Activated CD8-positive, alpha-beta memory T cell treated with anti-CD3 and anti-CD28 coated beads, Interleukin-2, amount 10 ng/mL, durations not matched to agents 7 days and 5 days (primary cell): ENCODE results near the gene ARL5A. TPM values are rescaled to one million over a fixed set of nuclear protein-coding genes. Genes with fewer than 3 reads are reported as not detected.
A peak's percentile ranks its signal among the peaks of the same experiment; 100 is the strongest.
"Not testable (repeated sequence)": the region's sequence is repeated elsewhere in the genome, so short reads cannot be mapped to it uniquely, and the experiment has no call there.

ENCODE experiments used
- ATAC-seq: fragments of 150-1000 bp; cut with Tn5 transposase; one replicate; pipeline ENCODE4 v1.10.0; 2021; ENCODE audit warnings: moderate library complexity
- CTCF ChIA-PET: fragments of 350-600 bp; sonication (Branson Sonifier 250); formaldehyde crosslinking; loops from one replicate; lab custom pipeline; 2021; ENCODE audit warnings: antibody characterized with exemption; lab: Charles Lee
- DNase-seq: peaks from one replicate; pipeline ENCODE4 v3.0.0-alpha.2; 2020
- H3K27ac Mint-ChIP-seq: one replicate; pipeline ENCODE4 v1.8.0; 2021; ENCODE audit warnings: mild to moderate bottlenecking, mixed read lengths
- H3K27me3 Mint-ChIP-seq: one replicate; pipeline ENCODE4 v1.8.0; 2021; ENCODE audit warnings: mixed read lengths
- H3K36me3 Mint-ChIP-seq: one replicate; pipeline ENCODE4 v1.8.0; 2021; ENCODE audit warnings: mild to moderate bottlenecking, mixed read lengths
- H3K4me1 Mint-ChIP-seq: one replicate; pipeline ENCODE4 v1.8.0; 2021; ENCODE audit warnings: mixed read lengths
- H3K4me3 Mint-ChIP-seq: one replicate; pipeline ENCODE4 v1.8.0; 2021; ENCODE audit warnings: mild to moderate bottlenecking, moderate library complexity, mixed read lengths
- H3K9me3 Mint-ChIP-seq: one replicate; pipeline ENCODE4 v1.8.0; 2022; ENCODE audit warnings: low read depth, mixed read lengths
- total RNA-seq, 2 experiments: library from RNA; stranded (reverse); gene quantifications; one replicate each; pipeline ENCODE4 v1.2.3, GENCODE V29; 2021

ARL5A gene, protein sequence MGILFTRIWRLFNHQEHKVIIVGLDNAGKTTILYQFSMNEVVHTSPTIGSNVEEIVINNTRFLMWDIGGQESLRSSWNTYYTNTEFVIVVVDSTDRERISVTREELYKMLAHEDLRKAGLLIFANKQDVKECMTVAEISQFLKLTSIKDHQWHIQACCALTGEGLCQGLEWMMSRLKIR
- 10 to 100 TPM; 45.3 to 46.6 TPM for total RNA-seq

DNA sequence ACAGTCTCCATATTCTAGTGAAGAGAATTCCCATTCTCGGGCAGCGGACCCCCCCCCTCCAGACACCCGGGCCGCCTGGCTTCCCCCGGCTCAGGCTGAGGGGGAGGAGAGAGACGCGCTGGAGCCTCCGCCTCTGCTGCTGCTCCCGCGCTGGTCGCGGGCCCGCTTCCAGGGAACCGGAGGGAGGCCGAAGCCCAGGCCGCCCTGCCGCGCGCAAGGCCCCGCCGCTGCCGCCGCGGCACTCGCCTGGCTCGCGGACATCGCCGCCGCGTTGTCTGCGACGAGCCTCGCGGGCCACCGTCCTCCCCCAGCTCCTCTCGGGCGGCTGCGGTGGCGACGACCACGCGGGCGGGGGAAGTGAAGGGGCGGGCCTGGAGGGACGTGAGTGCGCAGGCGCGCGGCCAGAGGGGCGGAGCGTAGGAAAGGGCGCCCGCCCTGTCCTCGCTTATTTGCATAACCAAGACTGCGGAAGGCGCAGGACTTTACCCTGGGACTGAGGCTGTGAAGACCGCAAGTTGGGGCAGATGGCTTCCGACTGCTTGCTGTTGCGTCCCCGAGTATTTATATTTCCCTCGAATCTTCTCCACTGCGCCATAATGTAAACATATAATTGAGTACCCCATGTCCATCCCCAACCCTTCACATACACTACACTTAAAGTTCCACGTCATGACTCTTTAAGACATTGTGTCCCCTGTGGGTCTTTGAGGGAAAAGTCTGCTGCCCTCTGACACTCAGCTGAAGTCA is at the start of gene ARL5A:
Gene ARL5A (minus strand): TSS at position 279 of the 747 bp plus-strand sequence. CDS start 245 bp downstream, at position 34.
- H3K4me1 Mint-ChIP-seq = peaks cover 36% of the 10 kb centered on the region
- CTCF ChIA-PET = interaction anchor here (0.9 to 1.3 kb wide), 3 partner anchors 10 to 174 kb away, joined by 3 to 5 read pairs (median 3); no protein-coding TSS in a partner anchor
- H3K36me3 Mint-ChIP-seq = peaks cover 3% of the 10 kb centered on the region
- peak; percentile 97 for ATAC-seq
- H3K4me3 Mint-ChIP-seq = peak within 1 kb of the TSS; percentile 98
- H3K9me3 Mint-ChIP-seq = no peaks in the 10 kb centered on the region
- H3K27ac Mint-ChIP-seq = peak within 1 kb of the TSS; percentile 89
- peak; percentile 96 for DNase-seq
- no peaks in the 10 kb centered on the region for H3K27me3 Mint-ChIP-seq

DNA sequence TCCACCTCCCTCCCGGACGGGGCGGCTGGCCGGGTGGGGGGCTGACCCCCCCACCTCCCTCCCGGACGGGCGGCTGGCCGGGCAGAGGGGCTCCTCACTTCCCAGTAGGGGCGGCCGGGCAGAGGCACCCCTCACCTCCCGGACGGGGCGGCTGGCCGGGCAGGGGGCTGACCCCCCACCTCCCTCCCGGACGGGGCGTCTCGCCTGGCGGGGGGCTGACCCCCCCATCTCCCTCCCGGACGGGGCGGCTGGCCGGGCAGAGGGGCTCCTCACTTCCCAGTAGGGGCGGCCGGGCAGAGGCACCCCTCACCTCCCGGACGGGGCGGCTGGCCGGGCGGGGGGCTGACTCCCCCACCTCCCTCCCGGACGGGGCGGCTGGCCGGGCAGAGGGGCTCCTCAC is 47.4 kb upstream of the ARL5A start:
- CTCF ChIA-PET, ATAC-seq, H3K4me3 Mint-ChIP-seq, H3K36me3 Mint-ChIP-seq, H3K27ac Mint-ChIP-seq, H3K9me3 Mint-ChIP-seq, DNase-seq, H3K27me3 Mint-ChIP-seq: not testable (repeated sequence)
- peaks cover 10% of the 10 kb centered on the region for H3K4me1 Mint-ChIP-seq

DNA sequence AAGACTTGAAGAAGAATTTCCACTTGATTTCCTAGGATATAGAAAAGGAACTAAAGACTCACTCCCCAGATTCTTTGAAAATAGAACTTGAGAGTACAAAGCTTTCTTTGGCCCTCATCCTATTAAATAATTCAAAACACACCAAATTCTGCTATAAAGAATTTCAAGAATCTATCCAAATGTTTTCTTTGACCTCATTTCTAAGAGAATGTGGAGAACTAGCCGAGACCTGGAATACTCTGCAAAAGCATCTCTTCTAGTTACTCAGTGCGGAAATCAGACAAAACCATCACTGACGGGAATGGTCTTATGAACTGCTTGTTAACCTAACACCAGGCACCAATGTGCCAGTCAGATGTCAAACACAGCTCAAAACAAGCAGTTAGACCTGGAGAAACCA is 44.2 kb upstream of the ARL5A start:
- Mint-ChIP-seq H3K36me3 (no peaks in the 10 kb centered on the region), H3K4me3 (no peak overlapping the region), H3K27ac (no peak overlapping the region), H3K9me3 (no peaks in the 10 kb centered on the region), H3K27me3 (peaks cover 13% of the 10 kb centered on the region), H3K4me1 (no peaks in the 10 kb centered on the region)
- CTCF ChIA-PET = no interaction called here
- ATAC-seq (no peak), DNase-seq (no peak)

DNA sequence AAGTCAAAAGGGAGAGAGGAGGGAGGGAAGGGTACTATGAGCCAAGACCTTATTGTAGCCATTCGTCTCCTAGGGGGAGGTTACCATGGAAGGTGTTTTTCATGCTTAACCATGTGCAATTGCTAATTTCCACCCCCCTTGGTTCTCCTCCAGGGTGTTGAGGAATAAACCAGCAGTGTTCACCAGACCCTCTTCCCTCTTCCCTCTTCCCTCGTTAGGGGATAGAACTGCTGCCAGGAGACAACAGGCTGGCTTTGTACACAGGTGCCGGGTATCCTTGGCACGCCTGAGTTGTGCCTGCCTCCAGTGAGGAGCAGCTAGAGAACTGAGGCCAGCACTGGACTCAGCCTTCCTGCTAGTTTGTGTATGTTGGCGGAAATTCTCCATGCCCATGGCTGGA is 41.1 kb upstream of the ARL5A start:
- CTCF ChIA-PET = no interaction called here
- Mint-ChIP-seq H3K9me3 (no peaks in the 10 kb centered on the region), H3K36me3 (no peaks in the 10 kb centered on the region), H3K4me1 (no peaks in the 10 kb centered on the region), H3K4me3 (no peak overlapping the region), H3K27ac (no peak overlapping the region), H3K27me3 (peaks cover 17% of the 10 kb centered on the region)
- ATAC-seq (no peak), DNase-seq (no peak)

DNA sequence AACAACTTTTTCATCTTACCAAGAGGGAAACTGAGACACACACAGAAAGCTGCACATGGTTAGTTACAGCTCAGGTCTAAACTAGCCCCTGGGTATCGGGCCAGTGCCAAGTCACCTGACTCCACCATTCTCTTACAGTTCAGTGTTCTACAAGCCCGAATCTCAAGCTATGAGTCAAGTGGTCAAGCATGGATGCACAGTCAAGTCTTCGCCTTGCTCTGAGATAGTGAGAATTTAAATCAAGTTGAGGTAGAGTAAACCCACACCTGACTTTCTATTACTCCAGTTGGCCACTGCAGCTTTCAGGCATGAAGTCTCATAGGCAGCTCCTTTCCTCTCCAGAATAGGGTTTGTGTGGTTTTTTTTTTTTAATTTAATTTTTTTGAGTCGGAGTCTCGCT is 34.5 kb upstream of the ARL5A start:
- Mint-ChIP-seq H3K27ac (no peak overlapping the region), H3K4me1 (no peaks in the 10 kb centered on the region), H3K4me3 (no peak overlapping the region), H3K27me3 (peaks cover 10% of the 10 kb centered on the region), H3K36me3 (no peaks in the 10 kb centered on the region), H3K9me3 (no peaks in the 10 kb centered on the region)
- CTCF ChIA-PET = no interaction called here
- ATAC-seq (no peak), DNase-seq (no peak)

DNA sequence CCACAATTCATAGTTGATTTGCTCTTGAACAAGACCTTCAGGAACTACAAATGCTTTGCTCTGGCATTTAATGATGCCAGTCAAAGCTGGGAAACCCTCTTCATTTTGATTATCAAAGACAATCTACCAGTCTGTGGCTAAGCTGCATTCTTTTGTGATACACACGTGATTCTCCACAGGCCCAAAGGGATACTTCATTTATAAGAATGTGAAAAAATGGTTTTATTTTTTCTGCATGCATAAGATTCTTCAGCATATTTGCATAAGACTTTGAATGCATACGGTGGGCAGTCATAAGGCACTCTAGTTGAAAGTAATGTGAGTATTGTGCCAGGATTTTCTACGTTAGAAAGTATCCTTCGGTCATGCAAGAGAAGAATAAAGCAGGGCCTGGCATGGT is 33.0 kb upstream of the ARL5A start:
- Mint-ChIP-seq H3K27ac (no peak overlapping the region), H3K4me1 (no peaks in the 10 kb centered on the region), H3K4me3 (no peak overlapping the region), H3K27me3 (peaks cover 7% of the 10 kb centered on the region), H3K36me3 (no peaks in the 10 kb centered on the region), H3K9me3 (no peaks in the 10 kb centered on the region)
- ATAC-seq (no peak), DNase-seq (no peak)
- CTCF ChIA-PET = no interaction called here

DNA sequence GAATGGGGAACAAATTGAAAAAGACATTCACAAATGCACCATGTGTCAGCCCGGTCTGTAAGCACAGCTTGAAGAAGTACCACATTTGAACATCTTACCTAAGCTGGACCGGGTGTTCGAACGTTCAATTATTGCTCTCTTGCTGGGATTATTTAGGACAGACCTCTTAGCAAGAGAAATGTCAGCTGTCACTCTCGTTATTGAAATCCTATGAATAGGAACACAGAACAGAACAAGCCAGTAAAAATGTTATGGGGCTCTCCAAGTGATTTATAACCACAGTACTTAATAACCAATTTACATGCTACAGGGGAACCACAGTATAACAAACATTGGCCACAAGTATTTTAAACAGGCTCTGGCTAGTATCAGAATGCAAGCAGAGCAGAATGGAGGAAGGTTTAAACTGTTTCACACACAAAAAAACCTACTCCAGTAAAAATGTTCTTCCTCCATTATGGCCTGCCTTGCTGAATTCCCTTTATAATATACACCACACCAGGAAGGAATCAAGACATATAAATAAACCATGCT is 32.5 kb upstream of the ARL5A start:
- Mint-ChIP-seq H3K9me3 (no peaks in the 10 kb centered on the region), H3K4me1 (no peaks in the 10 kb centered on the region), H3K4me3 (no peak overlapping the region), H3K36me3 (no peaks in the 10 kb centered on the region), H3K27me3 (peaks cover 7% of the 10 kb centered on the region), H3K27ac (no peak overlapping the region)
- ATAC-seq = no peak
- CTCF ChIA-PET = no interaction called here
- DNase-seq = no peak

DNA sequence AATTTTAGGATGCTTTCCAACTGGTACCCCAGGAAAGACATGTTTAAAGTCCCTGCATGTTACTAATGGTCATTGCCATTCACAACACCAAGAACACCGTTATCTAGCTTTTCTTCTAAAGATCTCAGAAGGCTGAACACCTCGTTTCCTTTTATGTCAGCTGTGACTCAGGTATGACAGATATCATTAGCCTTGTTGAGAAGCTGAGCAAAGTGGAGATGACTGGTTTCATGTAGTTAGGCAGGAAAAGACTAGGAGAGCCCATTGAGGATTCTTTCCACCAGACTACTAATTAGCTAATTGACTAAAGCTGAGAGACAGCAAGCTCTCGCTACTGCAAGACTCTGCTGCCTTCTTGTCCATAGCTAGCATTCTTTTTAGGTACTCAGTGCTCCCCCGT is 32.0 kb upstream of the ARL5A start:
- Mint-ChIP-seq H3K36me3 (no peaks in the 10 kb centered on the region), H3K27me3 (peaks cover 7% of the 10 kb centered on the region)
- no peak for ATAC-seq

DNA sequence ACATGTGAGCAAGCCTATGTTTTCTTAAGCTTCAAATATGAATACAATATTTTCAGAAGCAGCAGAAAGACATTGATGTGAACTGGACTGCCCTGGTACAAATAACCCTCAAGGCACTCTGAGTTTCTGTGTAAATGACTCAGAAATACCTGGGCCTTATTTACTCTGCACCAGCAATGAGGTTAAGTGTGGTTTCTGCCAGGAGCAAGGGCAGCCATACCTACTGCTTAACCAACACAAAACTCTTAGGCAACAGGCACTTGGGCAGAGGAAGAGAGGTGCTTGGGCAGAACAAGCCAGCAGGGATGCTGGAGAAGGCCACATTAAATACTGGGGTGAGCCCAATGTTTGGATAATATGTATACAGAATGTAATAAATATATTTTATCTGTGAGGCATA is 29.4 kb upstream of the ARL5A start:
- H3K27ac Mint-ChIP-seq = no peak overlapping the region
- DNase-seq = no peak
- no peak for ATAC-seq
- no peaks in the 10 kb centered on the region for H3K27me3 Mint-ChIP-seq
- peaks cover 1% of the 10 kb centered on the region for H3K4me1 Mint-ChIP-seq
- no peaks in the 10 kb centered on the region for H3K9me3 Mint-ChIP-seq
- no peaks in the 10 kb centered on the region for H3K36me3 Mint-ChIP-seq
- CTCF ChIA-PET = interaction anchor here (0.7 kb wide), 1 partner anchor 168 kb away, joined by 3 read pairs; no protein-coding TSS in a partner anchor
- no peak overlapping the region for H3K4me3 Mint-ChIP-seq

More for the DNA sequence above, 32.0 kb upstream of the ARL5A start:
- Mint-ChIP-seq H3K27ac (no peak overlapping the region), H3K4me3 (no peak overlapping the region), H3K4me1 (no peaks in the 10 kb centered on the region), H3K9me3 (no peaks in the 10 kb centered on the region)
- no peak for DNase-seq
- CTCF ChIA-PET = no interaction called here

DNA sequence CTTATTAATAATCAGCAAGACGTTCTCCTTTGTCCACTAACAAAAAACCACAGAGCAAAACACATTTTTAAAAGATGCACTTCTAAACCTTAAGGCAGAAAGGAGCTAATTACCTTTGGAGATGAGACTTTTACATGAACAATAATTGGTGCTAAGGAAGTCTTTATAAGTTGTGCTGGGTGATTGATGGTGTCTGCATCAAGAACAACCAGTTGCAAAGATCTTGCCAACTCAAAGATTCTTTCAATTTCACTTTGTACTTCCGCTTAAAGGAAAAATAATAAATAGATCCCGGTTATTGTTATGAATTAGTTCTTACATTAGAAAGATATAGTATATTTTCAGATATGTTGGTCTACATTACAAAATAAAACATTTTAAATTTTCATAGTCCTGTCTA is 26.9 kb upstream of the ARL5A start:
- no peak for DNase-seq
- H3K9me3 Mint-ChIP-seq = no peaks in the 10 kb centered on the region
- H3K27me3 Mint-ChIP-seq = no peaks in the 10 kb centered on the region
- ATAC-seq = no peak
- no peak overlapping the region for H3K27ac Mint-ChIP-seq
- no peaks in the 10 kb centered on the region for H3K36me3 Mint-ChIP-seq
- CTCF ChIA-PET = no interaction called here
- H3K4me1 Mint-ChIP-seq = peaks cover 1% of the 10 kb centered on the region
- H3K4me3 Mint-ChIP-seq = no peak overlapping the region

DNA sequence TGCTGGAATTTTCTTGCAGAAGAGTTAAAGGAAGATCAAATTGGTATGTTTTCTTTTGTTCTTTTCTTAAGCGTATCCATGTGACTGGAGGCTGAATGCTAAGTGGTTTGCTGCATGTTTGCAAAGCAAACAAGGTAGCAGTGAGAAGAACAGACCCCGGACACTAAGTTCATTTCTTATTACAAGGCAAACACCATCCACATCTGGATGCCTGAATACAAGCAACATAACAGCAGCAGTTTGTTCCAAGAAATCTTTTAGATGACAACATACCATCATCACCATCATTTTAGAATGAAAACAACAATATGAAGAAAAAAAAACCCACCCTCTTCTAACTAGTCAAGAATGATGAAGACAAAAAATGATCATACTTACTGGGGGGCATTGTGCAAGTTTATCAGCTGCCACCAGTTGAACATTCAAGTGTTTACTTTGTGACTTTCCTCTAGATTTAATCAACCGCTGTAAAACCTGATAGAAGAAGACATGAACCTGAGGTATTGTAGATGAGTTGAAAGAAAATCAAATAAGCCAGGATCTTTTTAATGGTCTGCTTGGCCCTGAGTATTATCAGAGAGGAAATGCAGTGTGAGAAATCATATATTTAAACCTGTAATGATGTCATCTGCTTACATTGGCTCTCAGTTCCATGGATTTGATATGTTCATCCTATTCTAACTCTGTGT is 25.0 kb upstream of the ARL5A start:
- Mint-ChIP-seq H3K9me3 (no peaks in the 10 kb centered on the region), H3K27me3 (peaks cover 4% of the 10 kb centered on the region), H3K27ac (no peak overlapping the region)

DNA sequence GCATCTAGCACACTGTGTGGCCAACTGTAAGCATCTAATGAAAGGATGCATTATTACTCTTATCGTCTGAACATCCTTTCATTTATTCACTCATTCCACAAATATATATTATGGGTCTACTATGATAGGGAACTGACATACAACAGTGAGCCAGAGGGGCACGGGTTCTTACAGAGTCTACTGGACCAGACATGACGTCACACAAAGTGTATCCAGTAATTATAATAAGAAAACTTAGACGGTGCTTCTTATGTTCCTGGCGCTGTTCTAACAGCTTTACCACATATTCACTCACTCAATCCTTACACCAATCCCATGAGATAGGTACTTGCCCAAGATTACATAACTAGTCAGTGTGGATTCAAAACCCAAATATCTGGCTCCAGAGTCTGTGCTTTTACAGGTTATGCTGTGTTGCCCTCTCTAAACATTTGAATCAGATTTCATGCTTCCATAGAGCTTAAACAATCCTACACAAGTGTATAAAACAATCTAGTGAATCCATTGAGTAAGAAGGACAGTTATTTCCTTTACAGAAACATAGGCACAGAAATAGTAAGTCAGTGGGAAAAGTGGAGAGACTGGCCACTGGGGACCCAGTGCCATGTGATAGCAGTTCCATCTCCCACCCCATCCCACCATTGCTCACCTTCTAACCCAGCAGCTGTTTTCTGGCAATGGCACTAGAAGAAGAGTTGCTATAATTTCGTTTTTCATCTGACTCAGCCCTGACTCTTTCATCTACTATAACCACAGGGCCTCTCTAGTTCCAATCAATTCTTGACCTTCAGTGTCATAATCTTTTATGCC is 24.2 kb upstream of the ARL5A start:
- no peak for ATAC-seq
- no peak overlapping the region for H3K27ac Mint-ChIP-seq
- DNase-seq = no peak
- no peaks in the 10 kb centered on the region for H3K9me3 Mint-ChIP-seq
- no peak overlapping the region for H3K4me3 Mint-ChIP-seq
- peaks cover 1% of the 10 kb centered on the region for H3K4me1 Mint-ChIP-seq
- CTCF ChIA-PET = no interaction called here
- no peaks in the 10 kb centered on the region for H3K36me3 Mint-ChIP-seq
- H3K27me3 Mint-ChIP-seq = peaks cover 9% of the 10 kb centered on the region

More for the DNA sequence above, 25.0 kb upstream of the ARL5A start:
- ATAC-seq (no peak), DNase-seq (no peak)
- Mint-ChIP-seq H3K36me3 (no peaks in the 10 kb centered on the region), H3K4me3 (no peak overlapping the region), H3K4me1 (peaks cover 1% of the 10 kb centered on the region)
- CTCF ChIA-PET = interaction anchor here (1.3 kb wide), 1 partner anchor 26 kb away, joined by 3 read pairs; no protein-coding TSS in a partner anchor

DNA sequence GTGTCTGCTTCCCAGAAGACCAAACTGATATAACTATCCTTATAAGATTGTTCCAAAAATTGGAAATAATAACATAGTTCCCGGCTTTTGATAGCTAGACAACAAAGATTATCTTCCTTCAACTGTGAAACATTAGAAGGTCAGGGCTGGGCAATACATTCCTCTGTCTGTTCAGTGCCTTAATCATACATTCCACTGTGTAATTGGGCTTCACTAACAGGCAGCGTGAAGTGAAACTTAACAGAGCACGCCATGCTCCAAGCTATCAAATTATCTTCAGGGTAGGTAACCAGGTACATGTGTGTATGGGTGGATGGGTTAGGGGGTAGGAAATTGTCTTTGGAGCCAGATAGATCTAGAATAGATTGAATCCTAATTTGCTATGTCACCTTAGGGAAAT is 23.5 kb upstream of the ARL5A start:
- ATAC-seq (no peak), DNase-seq (no peak)
- peaks cover 9% of the 10 kb centered on the region for H3K27me3 Mint-ChIP-seq
- no peak overlapping the region for H3K27ac Mint-ChIP-seq
- CTCF ChIA-PET = no interaction called here
- H3K4me1 Mint-ChIP-seq = peaks cover 1% of the 10 kb centered on the region
- no peaks in the 10 kb centered on the region for H3K36me3 Mint-ChIP-seq
- no peak overlapping the region for H3K4me3 Mint-ChIP-seq
- no peaks in the 10 kb centered on the region for H3K9me3 Mint-ChIP-seq
